Loucy (cell line): ENCODE data around the gene CCDC149.

Experiments
- H2AFZ ChIP-seq: fragments of 200-600 bp; sonication (generic); 2 replicates; pipeline ENCODE4 v1.6.0; 2016; ENCODE audit warnings: antibody characterized with exemption, mild to moderate bottlenecking, low read length, moderate library complexity
- H3F3A ChIP-seq: fragments of 200-600 bp; 2 replicates; pipeline ENCODE4 v1.6.0; 2016; ENCODE audit warnings: antibody characterized with exemption, low read depth, mild to moderate bottlenecking
- H3K27me3 ChIP-seq: fragments of 200-600 bp; sonication (generic); 2 replicates; pipeline ENCODE4 v1.6.1; 2014; ENCODE audit warnings: low read length, mild to moderate bottlenecking; ENCODE audit not compliant: insufficient read depth, poor library complexity, severe bottlenecking
- H3K36me3 ChIP-seq: fragments of 200-600 bp; sonication (generic); 2 replicates; pipeline ENCODE4 v1.6.1; 2016; ENCODE audit warnings: low read length; ENCODE audit not compliant: insufficient read depth
- H3K4me1 ChIP-seq: fragments of 200-600 bp; sonication (generic); 2 replicates; pipeline ENCODE4 v1.5.1; 2014; ENCODE audit warnings: low read length, mild to moderate bottlenecking; ENCODE audit not compliant: insufficient read depth, poor library complexity, severe bottlenecking
- H3K4me2 ChIP-seq: fragments of 200-600 bp; sonication (generic); 2 replicates; pipeline ENCODE4 v1.6.0; 2014; ENCODE audit warnings: antibody characterized with exemption, low read length, low read depth, mild to moderate bottlenecking; ENCODE audit not compliant: poor library complexity, severe bottlenecking
- H3K4me3 ChIP-seq: fragments of 200-600 bp; sonication (generic); 2 replicates; pipeline ENCODE4 v1.5.1; 2014; ENCODE audit warnings: low read length, mild to moderate bottlenecking, mixed read lengths; ENCODE audit not compliant: poor library complexity, severe bottlenecking
- H3K79me2 ChIP-seq: fragments of 200-600 bp; sonication (generic); 2 replicates; pipeline ENCODE4 v1.6.1; 2014; ENCODE audit warnings: low read length; ENCODE audit not compliant: insufficient read depth
- H3K9ac ChIP-seq: fragments of 200-600 bp; sonication (generic); 2 replicates; pipeline ENCODE4 v1.6.0; 2014; ENCODE audit warnings: mild to moderate bottlenecking, low read depth, low read length, moderate library complexity; ENCODE audit not compliant: poor library complexity, severe bottlenecking
- H3K9me2 ChIP-seq: fragments of 200-600 bp; sonication (generic); replicated peaks from 2 replicates; pipeline ENCODE4 v1.6.1; 2016; ENCODE audit warnings: low read depth, low read length, mixed read lengths
- H3K9me3 ChIP-seq: fragments of 200-600 bp; sonication (generic); 2 replicates; pipeline ENCODE4 v1.6.1; 2014; ENCODE audit warnings: mild to moderate bottlenecking, antibody characterized with exemption, low read length, low read depth; ENCODE audit not compliant: insufficient read depth
- H4K20me1 ChIP-seq: fragments of 200-600 bp; sonication (generic); 2 replicates; pipeline ENCODE4 v1.6.0; 2014; ENCODE audit warnings: antibody characterized with exemption, low read length, mild to moderate bottlenecking; ENCODE audit not compliant: insufficient read depth, poor library complexity, severe bottlenecking
- EZH2phosphoT487 ChIP-seq: fragments of 200-600 bp; IDR thresholded peaks from 2 replicates; pipeline ENCODE4 v1.6.1; 2018; ENCODE audit warnings: antibody characterized with exemption, mild to moderate bottlenecking, moderate library complexity, borderline replicate concordance
- TF ChIP-seq, protein P1 (sequence below): fragments of 200-600 bp; sonication (generic); conservative IDR thresholded peaks from 2 replicates; pipeline ENCODE4 v1.5.1; 2014; ENCODE audit warnings: mild to moderate bottlenecking, antibody characterized with exemption, low read length

The CCDC149 gene

DNA sequence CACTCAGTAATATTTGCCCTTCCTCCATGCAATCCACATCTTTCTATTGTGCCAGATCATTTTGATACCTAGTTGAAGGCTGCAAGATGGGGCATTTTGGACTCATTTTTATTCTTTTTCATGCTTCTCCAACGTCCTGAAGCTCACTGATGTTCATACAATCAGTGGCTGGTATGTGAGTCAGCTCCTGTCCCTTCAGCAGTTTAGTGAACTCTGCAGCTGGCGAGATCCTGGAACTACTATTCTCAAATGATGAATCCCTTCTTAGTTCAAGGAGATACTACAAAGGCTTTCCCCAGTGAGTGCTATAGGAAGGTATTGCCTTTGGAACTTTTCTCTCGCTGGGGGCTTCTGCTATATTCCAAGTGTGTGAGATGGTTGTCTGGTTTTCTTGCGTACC, 9.6 kb upstream of the CCDC149 start:
- H3K4me2 ChIP-seq, result no peak overlapping the region
- no peaks in the 10 kb centered on the region for H3K9me2 ChIP-seq
- no peak overlapping the region for H2AFZ ChIP-seq
- no peaks in the 10 kb centered on the region for H3F3A ChIP-seq
- TF ChIP-seq EZH2phosphoT487, result no peak
- TF ChIP-seq, protein P1, sequence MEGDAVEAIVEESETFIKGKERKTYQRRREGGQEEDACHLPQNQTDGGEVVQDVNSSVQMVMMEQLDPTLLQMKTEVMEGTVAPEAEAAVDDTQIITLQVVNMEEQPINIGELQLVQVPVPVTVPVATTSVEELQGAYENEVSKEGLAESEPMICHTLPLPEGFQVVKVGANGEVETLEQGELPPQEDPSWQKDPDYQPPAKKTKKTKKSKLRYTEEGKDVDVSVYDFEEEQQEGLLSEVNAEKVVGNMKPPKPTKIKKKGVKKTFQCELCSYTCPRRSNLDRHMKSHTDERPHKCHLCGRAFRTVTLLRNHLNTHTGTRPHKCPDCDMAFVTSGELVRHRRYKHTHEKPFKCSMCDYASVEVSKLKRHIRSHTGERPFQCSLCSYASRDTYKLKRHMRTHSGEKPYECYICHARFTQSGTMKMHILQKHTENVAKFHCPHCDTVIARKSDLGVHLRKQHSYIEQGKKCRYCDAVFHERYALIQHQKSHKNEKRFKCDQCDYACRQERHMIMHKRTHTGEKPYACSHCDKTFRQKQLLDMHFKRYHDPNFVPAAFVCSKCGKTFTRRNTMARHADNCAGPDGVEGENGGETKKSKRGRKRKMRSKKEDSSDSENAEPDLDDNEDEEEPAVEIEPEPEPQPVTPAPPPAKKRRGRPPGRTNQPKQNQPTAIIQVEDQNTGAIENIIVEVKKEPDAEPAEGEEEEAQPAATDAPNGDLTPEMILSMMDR, result no peak
- H4K20me1 ChIP-seq, result no peaks in the 10 kb centered on the region
- no peak overlapping the region for H3K9ac ChIP-seq
- H3K27me3 ChIP-seq, result no peaks in the 10 kb centered on the region
- no peaks in the 10 kb centered on the region for H3K4me1 ChIP-seq
- H3K4me3 ChIP-seq, result no peak overlapping the region
- no peaks in the 10 kb centered on the region for H3K36me3 ChIP-seq
- no peaks in the 10 kb centered on the region for H3K9me3 ChIP-seq
- H3K79me2 ChIP-seq, result no peaks in the 10 kb centered on the region

DNA sequence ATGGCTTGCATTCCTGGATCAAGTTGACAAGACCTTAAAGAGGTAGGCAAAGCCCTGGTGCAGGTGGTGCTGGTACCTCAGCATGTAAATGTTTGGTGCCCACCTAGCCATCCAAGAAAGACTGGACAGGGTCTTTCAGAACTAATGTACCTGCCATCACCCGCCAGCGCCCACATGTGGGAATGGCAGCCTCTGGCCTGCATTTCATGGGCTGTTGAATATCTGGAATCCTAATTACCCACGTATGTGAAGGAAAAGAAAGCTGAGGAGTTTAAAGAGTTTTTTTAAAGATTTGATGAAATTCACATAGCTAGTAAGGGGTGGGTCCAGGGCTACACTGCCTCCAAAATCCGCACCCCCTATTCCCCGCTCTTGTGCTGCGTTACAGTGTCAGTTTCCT, 8.6 kb upstream of the CCDC149 start:
- TF ChIP-seq, protein P1, result no peak
- TF ChIP-seq EZH2phosphoT487, result no peak
- no peak overlapping the region for H3K4me3 ChIP-seq
- H3K79me2 ChIP-seq, result no peaks in the 10 kb centered on the region
- H3K9ac ChIP-seq, result no peak overlapping the region
- H3K27me3 ChIP-seq, result no peaks in the 10 kb centered on the region
- H2AFZ ChIP-seq, result no peak overlapping the region
- H3K9me2 ChIP-seq, result no peaks in the 10 kb centered on the region
- no peaks in the 10 kb centered on the region for H3K9me3 ChIP-seq
- H3K4me1 ChIP-seq, result no peaks in the 10 kb centered on the region
- H3K4me2 ChIP-seq, result no peak overlapping the region
- no peaks in the 10 kb centered on the region for H3F3A ChIP-seq
- H3K36me3 ChIP-seq, result no peaks in the 10 kb centered on the region
- H4K20me1 ChIP-seq, result no peaks in the 10 kb centered on the region

DNA sequence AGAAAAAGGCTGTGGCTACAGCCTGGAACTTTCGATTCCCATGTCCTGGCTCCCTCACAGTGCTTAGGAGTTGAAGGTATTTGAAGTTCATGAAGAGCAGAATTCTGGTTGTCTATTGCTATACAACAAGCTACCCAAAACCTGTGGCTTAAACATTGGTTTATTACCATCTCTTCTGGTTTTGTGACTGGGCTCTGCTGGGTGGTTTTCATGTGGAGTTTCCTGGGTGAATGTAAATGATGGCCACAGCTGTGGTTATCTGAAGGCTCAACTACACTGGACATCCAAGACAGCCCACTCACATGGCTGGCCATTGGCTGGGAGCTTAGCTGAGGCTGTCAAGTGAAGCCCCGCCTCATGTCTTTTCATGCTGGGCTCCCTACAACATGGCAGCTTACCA, 7.2 kb upstream of the CCDC149 start:
- no peak overlapping the region for H3K9ac ChIP-seq
- H4K20me1 ChIP-seq, result no peaks in the 10 kb centered on the region
- no peaks in the 10 kb centered on the region for H3K4me1 ChIP-seq
- no peaks in the 10 kb centered on the region for H3F3A ChIP-seq
- H3K9me2 ChIP-seq, result no peaks in the 10 kb centered on the region
- H2AFZ ChIP-seq, result no peak overlapping the region
- no peak overlapping the region for H3K4me2 ChIP-seq
- no peaks in the 10 kb centered on the region for H3K36me3 ChIP-seq
- no peaks in the 10 kb centered on the region for H3K79me2 ChIP-seq
- no peaks in the 10 kb centered on the region for H3K9me3 ChIP-seq
- no peak overlapping the region for H3K4me3 ChIP-seq
- no peaks in the 10 kb centered on the region for H3K27me3 ChIP-seq
- TF ChIP-seq EZH2phosphoT487, result no peak
- TF ChIP-seq, protein P1, result no peak
